GM15510 (cell line): Measurements from ENCODE around the gene LRMDA.

ENCODE experiments used
- POLR2A ChIP-seq: IDR thresholded peaks from 3 replicates; pipeline ENCODE4 v1.6.1; 2011; ENCODE audit warnings: borderline replicate concordance; ENCODE audit not compliant: insufficient read length; ENCODE audit errors: extremely low read depth

The LRMDA gene

GRCh38 chr10:75883081-75884072 lies 452.0 kb downstream of the LRMDA start:
- TF ChIP-seq POLR2A: no peak

- TF ChIP-seq POLR2A: no peak
These were observed 453.4 kb downstream of the LRMDA start for GRCh38 chr10:75884808-75885207.

DNA sequence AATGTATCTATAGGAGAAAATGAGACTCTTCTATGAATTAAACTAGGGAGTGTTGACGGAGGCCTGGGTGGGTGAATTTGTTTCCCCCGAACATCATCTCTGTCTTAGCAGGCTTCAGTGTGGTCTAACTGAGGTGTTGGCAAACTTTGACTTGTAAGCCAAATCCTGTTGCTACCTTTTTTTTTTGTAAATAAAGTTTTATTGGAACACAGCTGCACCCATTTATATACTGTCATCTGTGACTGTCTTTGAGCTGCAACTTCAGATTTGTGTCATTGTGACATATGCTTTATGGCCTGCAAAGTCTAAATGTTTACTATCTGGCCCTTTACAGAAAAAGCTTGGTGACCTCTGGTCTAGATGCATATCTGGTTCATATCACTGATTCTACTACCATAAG lies 455.9 kb downstream of the LRMDA start:
- TF ChIP-seq POLR2A: no peak

DNA sequence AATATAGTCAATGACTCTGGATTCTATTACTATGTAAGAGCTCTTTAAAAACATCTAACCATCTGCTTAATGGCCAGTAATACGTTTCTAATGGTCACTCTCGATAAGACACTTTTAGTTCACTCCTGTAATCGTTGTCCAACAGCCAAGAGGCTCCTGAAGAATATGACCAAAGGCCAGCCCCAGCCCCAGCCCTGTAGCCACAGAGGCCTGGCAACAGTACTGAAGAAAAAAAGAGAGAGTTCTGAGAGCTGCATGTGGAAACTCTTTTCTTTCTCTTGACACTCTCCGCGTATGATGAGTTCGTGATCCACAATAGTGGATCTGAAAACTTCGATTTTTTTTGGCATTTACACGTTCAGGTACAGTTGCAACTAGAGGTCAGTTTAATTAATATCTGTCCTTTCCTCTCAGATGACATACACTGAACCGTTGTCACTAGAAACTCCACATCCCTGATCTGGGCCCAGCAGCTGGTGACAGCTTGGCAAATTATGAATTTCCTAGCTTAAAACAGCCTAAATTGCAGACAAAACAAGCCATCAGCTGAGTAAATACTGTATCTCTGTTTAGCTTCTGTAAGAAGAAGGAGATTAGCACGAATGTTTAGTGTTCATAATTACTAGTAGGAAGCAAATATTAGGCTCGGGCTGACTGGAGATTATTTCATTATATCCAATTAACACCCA lies 456.7 kb downstream of the LRMDA start:
- no peak for TF ChIP-seq POLR2A

- TF ChIP-seq POLR2A: no peak
These were observed 457.6 kb downstream of the LRMDA start for GRCh38 chr10:75889051-75889450.

DNA sequence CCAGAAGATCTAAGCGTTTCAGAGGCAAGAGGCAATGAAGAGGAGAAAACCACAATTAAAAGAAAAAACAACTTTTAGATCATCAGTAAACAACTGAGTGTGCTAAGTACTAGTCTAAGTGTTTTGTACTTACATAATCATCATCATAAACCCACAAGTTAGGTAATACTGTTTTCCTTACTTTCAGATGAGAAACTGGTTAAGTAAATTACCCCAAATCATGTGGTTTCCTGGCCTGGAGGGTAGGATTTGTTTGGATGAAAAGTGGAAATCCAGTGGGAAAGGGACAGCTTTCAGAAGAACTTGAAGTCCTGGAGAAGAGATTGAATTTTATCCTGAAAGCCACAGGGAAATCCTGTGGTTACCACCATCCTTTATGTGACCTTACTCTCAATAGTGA lies 463.3 kb downstream of the LRMDA start:
- no peak for TF ChIP-seq POLR2A

DNA sequence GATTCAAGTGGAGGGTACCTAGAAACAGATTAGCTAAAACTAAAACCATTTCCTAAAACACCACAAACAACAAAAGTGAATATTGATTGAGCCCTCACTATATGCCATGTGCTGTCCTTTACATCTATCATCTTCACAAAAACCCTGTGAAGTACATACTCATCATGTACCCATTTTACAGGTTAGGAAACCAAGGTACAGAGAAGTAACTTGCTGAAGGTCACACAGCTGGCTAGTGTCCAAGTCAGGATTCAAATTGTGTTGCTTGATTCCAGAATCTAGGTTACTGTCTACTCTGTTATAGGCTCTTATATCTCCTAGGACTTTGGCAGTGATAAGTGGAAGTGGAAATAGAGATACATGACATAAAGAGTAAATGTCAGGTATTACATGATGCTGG lies 463.8 kb downstream of the LRMDA start:
- TF ChIP-seq POLR2A: no peak

GRCh38 chr10:75899816-75900390 lies 468.5 kb downstream of the LRMDA start:
- no peak for TF ChIP-seq POLR2A

DNA sequence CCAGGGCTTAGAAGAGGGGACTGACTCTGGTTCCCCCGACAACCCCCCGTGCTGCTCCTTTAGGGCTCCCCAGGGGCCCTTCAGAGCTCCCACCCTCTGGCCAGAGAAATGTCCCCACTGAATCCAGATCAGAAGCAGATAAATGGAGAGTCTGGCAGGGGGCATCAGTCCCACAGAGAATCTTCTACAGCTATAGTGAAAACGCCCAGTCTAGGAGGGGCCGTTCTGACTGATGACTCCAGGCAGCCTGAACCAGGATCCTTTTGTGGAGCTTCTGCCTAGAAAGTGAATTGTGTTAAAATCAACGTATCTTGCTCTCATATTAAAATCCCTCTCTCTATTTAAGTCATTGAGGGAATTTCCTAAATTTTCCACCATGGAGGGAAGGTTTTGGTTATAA lies 471.4 kb downstream of the LRMDA start:
- no peak for TF ChIP-seq POLR2A

GRCh38 chr10:75904499-75905283 lies 473.3 kb downstream of the LRMDA start:
- no peak for TF ChIP-seq POLR2A

- no peak for TF ChIP-seq POLR2A
These were observed 474.1 kb downstream of the LRMDA start for GRCh38 chr10:75905490-75905889.

GRCh38 chr10:75910032-75910431 lies 478.6 kb downstream of the LRMDA start:
- no peak for TF ChIP-seq POLR2A

GRCh38 chr10:75911426-75911825 lies 480.0 kb downstream of the LRMDA start:
- no peak for TF ChIP-seq POLR2A

DNA sequence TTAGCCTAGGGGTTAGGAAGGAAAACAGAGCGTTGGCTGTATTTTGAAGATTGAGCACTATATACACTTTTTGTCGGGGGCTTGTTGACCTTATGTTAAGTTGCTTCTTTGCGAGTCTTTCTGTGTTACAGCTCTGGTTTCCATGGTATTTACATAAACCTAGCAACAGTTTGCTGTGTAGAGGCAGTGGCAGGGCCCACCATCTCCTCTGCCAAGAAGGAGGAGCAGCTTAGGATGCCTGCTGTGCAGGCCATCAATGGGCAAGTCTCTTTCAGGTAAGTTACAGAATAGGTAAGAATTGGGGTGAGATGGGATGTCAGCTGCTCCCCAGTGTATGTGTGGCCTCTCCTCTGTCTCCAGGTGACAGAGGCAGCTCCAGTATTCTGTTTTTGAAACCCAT lies 485.5 kb downstream of the LRMDA start:
- no peak for TF ChIP-seq POLR2A

GRCh38 chr10:75919913-75920312 lies 488.5 kb downstream of the LRMDA start:
- no peak for TF ChIP-seq POLR2A
